Muscle of leg (tissue), 11 donors: Measurements from ENCODE around the gene LBR. TPM values are rescaled to one million over a fixed set of nuclear protein-coding genes. Genes with fewer than 3 reads are reported as not detected.

Experiments used
- DNase-seq: peaks from one replicate; pipeline ENCODE4 v3.0.0; 2013
- H3K27ac ChIP-seq: one replicate; pipeline ENCODE4 v1.5.1; 2013; ENCODE audit warnings: mild to moderate bottlenecking, low read length, control low read depth
- H3K27me3 ChIP-seq: one replicate; pipeline ENCODE4 v1.6.1; 2013; ENCODE audit warnings: low read length; ENCODE audit not compliant: control insufficient read depth, insufficient read depth
- H3K36me3 ChIP-seq: one replicate; pipeline ENCODE4 v1.6.1; 2013; ENCODE audit warnings: low read length; ENCODE audit not compliant: control insufficient read depth, insufficient read depth
- H3K4me1 ChIP-seq: one replicate; pipeline ENCODE4 v1.6.1; 2013; ENCODE audit warnings: low read length; ENCODE audit not compliant: control insufficient read depth, insufficient read depth
- H3K4me3 ChIP-seq: one replicate; pipeline ENCODE4 v1.5.1; 2013; ENCODE audit warnings: low read length, control low read depth
- H3K9me3 ChIP-seq: replicated peaks from 2 replicates; pipeline ENCODE4 v1.6.1; 2013; ENCODE audit warnings: low read depth, low read length; ENCODE audit not compliant: control insufficient read depth
- WGBS: methylation state at CpG from one replicate; pipeline ENCODE4 v1.1.5; 2013; ENCODE audit warnings: missing lambda C conversion rate; ENCODE audit not compliant: insufficient coverage; 5-methylcytosine and 5-hydroxymethylcytosine counted together
- polyA plus RNA-seq, 8 donors: library from polyadenylated mRNA; unstranded; fragments of 120-200 nt; gene quantifications; one replicate each; pipeline versions ENCODE4 v1.2.1 to v1.2.3, GENCODE V29; 2013; ENCODE audit warnings: inconsistent platforms in 1 of 8, low replicate concordance in 1 of 8; ENCODE audit not compliant: insufficient read length in 8 of 8, insufficient read depth in 1 of 8
- total RNA-seq: library from RNA; stranded (reverse); fragments of 120-200 nt; gene quantifications from one replicate; pipeline ENCODE4 v1.2.4, GENCODE V29; 2013

LBR gene
- total and polyA plus RNA-seq, 9 donors, result 25.4 to 52.1 (median 40.4) TPM

DNA sequence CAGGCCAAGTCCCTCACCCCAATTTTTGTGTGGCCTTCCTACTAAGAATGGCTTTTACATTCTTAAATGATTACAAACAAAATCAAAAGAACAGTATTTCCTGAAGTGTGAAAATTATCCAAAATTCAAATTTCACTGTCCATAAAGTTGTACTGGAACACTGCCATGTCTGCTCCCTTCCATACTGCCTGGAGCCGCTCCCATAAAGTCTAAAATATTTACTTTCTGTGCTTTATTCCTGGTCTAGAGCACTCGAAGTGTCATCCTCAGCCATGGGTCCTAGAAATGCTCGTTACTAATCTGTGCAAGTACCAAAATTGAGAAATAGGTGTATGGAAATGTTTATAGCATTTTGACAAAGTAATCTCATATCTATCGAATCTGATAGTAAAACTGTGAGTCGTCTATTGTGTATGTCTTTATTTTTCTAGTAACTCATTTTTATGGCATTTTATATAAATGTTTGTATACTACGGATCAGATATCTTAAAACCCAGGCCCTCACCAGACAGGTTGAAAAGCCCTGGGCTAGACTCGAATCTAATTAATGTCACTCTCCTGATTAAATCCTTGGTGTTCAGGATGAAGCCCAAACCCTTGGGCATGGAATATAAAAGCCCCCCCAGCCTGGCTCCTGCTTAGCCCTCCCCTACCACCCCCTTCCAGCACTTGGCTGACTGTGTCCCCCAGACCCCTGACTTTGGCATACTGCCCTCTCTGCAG, 4.9 kb downstream of the LBR start:
- no peaks in the 10 kb centered on the region for H3K9me3 ChIP-seq
- no peak overlapping the region for H3K4me3 ChIP-seq
- peaks cover 10% of the 10 kb centered on the region for H3K36me3 ChIP-seq
- H3K27ac ChIP-seq, result no peak overlapping the region
- H3K27me3 ChIP-seq, result no peaks in the 10 kb centered on the region
- peaks cover 23% of the 10 kb centered on the region for H3K4me1 ChIP-seq
- DNase-seq, result no peak
- WGBS, result 45% methylated on average over 4 of the region's 7 CpGs

DNA sequence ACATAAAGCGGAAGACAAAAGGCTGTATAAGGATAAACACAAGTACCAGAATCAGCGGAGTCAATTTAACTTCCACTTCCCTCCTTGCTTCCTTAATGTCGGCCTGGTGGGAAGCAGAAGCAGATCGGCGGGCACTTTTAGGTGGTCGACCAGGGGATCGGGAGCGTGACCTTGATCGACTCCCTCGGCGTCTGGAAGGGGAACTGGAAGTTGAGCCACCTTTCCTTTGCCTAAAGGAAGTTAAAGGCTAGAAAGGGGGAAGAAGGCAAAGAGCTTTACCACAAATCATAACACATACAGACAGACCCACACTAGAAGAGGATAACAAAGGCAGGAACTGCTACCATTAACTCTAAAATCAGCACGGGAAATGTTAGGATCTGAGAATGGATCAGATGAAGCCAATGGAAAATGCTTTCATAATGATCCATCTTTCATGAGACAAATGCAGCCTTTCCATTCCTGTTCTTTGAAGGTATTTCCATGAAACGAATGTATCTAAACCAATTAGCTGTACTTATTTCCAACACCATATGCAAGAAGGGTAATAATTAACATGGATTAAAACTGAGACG, 5.7 kb downstream of the LBR start:
- H3K27me3 ChIP-seq, result no peaks in the 10 kb centered on the region
- no peak overlapping the region for H3K4me3 ChIP-seq
- no peaks in the 10 kb centered on the region for H3K9me3 ChIP-seq
- peaks cover 21% of the 10 kb centered on the region for H3K4me1 ChIP-seq
- WGBS, result 70% methylated on average over 2 of the region's 14 CpGs
- peaks cover 13% of the 10 kb centered on the region for H3K36me3 ChIP-seq
- DNase-seq, result no peak
- H3K27ac ChIP-seq, result peak overlapping the region; percentile 24

- Histone ChIP-seq H3K4me1 (no peaks in the 10 kb centered on the region), H3K36me3 (peaks cover 33% of the 10 kb centered on the region), H3K27me3 (no peaks in the 10 kb centered on the region), H3K9me3 (no peaks in the 10 kb centered on the region), H3K4me3 (no peak overlapping the region), H3K27ac (no peak overlapping the region)
- no peak for DNase-seq
- 74% methylated on average over 3 of the region's 4 CpGs for WGBS
Observed at GRCh38 chr1:225418598-225418997, 9.2 kb downstream of the LBR start.

DNA sequence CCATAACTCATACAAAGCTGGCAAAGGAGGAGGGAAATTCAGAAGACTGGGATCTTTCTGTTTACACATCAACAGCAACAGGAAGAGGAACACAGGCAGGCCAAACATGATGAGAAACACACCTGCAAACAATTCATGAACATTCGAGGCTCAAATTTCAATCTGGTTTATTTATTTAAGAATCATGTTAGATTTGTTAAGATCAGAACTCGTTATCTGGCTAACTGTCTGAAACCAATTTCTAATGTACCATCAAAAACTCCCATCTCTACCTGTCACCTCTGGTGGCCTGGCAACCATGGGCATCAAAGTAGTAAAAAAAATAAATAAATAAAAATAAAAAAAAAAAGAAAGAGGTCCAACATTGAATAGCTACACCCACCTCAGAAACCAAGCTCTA, 9.8 kb downstream of the LBR start:
- no CpG with 5 or more reads among the region's 2 CpGs for WGBS
- no peak for DNase-seq
- peaks cover 36% of the 10 kb centered on the region for H3K36me3 ChIP-seq
- H3K9me3 ChIP-seq, result no peaks in the 10 kb centered on the region
- no peak overlapping the region for H3K27ac ChIP-seq
- no peak overlapping the region for H3K4me3 ChIP-seq
- H3K27me3 ChIP-seq, result no peaks in the 10 kb centered on the region
- H3K4me1 ChIP-seq, result no peaks in the 10 kb centered on the region

DNA sequence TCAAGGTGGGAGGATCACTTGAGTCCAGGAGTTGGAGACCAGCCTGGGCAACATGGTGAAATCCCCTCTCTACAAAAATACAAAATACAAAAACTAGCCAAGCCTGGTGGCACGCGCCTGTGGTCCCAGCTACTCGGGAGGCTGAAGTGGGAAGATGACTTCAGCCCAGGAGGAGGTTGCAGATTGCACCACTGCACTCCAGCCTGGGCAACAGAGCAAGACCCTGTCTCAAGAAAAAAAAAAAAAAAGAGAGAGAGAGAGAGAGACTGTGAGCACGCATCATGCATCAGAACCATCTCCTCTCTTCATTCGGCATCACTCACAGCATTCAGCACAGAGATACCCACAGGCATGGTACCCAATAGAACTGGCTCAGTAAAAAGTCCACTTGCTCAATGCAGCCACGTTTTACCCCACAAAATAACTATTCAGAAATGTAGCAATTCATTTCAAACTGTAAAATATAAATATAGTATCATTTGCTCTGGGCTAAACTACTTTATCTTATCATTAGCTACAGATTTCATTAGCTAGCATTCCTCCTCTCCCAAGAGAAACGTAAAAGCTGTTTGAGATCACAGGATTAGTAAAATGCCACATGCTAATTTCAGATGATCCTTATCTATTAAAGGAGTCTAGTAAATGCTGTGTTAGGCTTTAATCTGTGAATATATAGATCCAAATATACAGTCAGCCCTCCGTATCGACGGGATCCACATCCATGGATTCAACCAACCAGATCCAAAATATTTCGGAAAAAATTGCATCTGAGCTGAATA, 11.7 kb downstream of the LBR start:
- no peak for DNase-seq
- Histone ChIP-seq H3K36me3 (peaks cover 45% of the 10 kb centered on the region), H3K4me3 (no peak overlapping the region)

DNA sequence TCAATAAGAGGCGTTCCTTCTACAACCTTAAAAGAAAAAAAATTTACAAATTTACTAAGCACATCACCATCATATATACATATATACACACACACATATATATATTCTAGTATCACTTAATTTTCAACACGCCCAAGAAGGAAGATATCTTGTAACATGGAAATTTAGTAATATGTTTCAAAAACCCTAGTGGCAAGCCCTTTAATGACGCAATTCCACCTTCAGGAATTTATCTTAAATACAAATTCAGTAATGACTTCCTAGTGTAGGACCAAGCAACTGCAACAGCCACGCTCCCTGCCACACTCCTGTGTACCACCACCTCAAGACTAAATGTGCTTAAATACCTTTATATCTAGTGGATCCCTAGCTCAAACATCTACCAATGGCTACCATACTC, 12.5 kb downstream of the LBR start:
- H3K27me3 ChIP-seq, result no peaks in the 10 kb centered on the region
- DNase-seq, result no peak
- H3K4me1 ChIP-seq, result no peaks in the 10 kb centered on the region
- H3K27ac ChIP-seq, result no peak overlapping the region
- no peaks in the 10 kb centered on the region for H3K9me3 ChIP-seq
- WGBS, result 100% methylated on average over 2 of the region's 4 CpGs
- no peak overlapping the region for H3K4me3 ChIP-seq
- H3K36me3 ChIP-seq, result peaks cover 49% of the 10 kb centered on the region

More for the DNA sequence above, 11.7 kb downstream of the LBR start:
- Histone ChIP-seq H3K27ac (no peak overlapping the region), H3K27me3 (no peaks in the 10 kb centered on the region), H3K4me1 (no peaks in the 10 kb centered on the region), H3K9me3 (no peaks in the 10 kb centered on the region)
- no CpG with 5 or more reads among the region's 11 CpGs for WGBS

DNA sequence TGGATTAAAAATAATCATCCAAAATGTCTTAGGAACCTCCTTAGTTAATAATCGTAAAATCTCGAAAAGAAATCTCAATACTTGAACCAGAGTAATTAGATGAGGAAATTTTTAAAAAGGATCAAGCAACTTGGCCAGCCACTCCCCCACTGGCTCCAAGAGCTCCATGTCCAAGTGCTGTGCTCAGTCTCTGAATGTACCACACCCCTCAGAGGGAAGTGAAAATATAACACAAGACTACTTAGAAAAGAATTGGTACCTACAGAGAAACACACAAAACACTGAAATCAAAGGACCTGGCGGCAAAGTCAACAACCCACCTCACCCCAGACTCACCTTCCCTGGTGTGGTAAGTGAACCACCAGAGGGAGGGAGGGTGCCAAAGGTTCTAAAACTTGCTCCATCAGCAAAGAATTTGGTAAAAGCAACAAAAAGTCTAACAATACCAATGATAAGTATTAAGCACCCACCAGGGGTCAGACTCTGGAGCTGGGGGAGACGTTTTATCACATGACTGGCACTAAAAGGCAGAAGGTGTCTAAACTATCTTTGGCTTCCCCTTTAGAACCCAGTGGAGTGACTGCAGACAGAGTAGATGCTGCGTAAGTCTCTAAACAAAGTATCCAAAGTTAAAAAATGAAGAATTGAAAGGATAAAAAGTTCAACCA, 14.0 kb downstream of the LBR start:
- no peaks in the 10 kb centered on the region for H3K9me3 ChIP-seq
- H3K27me3 ChIP-seq, result no peaks in the 10 kb centered on the region
- no peak overlapping the region for H3K4me3 ChIP-seq
- no peak for DNase-seq
- no peaks in the 10 kb centered on the region for H3K4me1 ChIP-seq
- H3K27ac ChIP-seq, result no peak overlapping the region
- peaks cover 49% of the 10 kb centered on the region for H3K36me3 ChIP-seq
- WGBS, result no CpG with 5 or more reads among the region's 5 CpGs

- WGBS, result 97% methylated on average over 4 of the region's 10 CpGs
- Histone ChIP-seq H3K4me1 (no peaks in the 10 kb centered on the region), H3K9me3 (no peaks in the 10 kb centered on the region), H3K27me3 (no peaks in the 10 kb centered on the region), H3K4me3 (no peak overlapping the region), H3K27ac (no peak overlapping the region), H3K36me3 (peaks cover 49% of the 10 kb centered on the region)
- DNase-seq, result no peak
Observed at GRCh38 chr1:225412803-225413351, 15.0 kb downstream of the LBR start.

DNA sequence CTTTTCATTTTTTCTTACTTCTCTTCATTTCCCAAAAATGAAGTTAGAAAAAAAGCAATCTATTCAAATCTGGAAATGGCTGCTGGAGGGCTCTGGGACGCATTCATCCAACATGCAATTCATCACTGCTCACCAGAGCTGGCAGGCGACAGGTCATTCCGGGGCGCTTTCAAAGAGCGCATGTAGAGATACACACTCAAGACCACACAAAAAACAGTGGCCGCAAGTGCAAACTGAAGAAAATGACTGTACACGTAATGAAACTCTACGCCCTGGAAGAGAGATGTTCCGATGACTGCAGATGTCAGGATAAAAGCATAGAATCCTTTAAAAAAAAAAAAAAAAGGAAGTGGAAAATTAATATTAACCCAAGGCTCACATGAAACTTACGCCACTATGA, 15.5 kb downstream of the LBR start:
- Histone ChIP-seq H3K9me3 (no peaks in the 10 kb centered on the region), H3K4me3 (no peak overlapping the region), H3K27me3 (no peaks in the 10 kb centered on the region), H3K27ac (no peak overlapping the region), H3K36me3 (peaks cover 46% of the 10 kb centered on the region), H3K4me1 (no peaks in the 10 kb centered on the region)
- no peak for DNase-seq
- WGBS, result no CpG with 5 or more reads among the region's 10 CpGs

- no peak for DNase-seq
- H3K27ac ChIP-seq, result no peak overlapping the region
- H3K4me1 ChIP-seq, result no peaks in the 10 kb centered on the region
- H3K27me3 ChIP-seq, result no peaks in the 10 kb centered on the region
- H3K9me3 ChIP-seq, result no peaks in the 10 kb centered on the region
- 59% methylated on average over 4 of the region's 6 CpGs for WGBS
- H3K36me3 ChIP-seq, result peaks cover 48% of the 10 kb centered on the region
- no peak overlapping the region for H3K4me3 ChIP-seq
Observed at GRCh38 chr1:225410036-225410435, 17.8 kb downstream of the LBR start.
